Measurements from ENCODE around the gene SLC39A3.
"Not testable (repeated sequence)": the region's sequence is repeated elsewhere in the genome, so short reads cannot be mapped to it uniquely, and the experiment has no call there.

The SLC39A3 gene

GRCh38 chr19:2723747-2724146, 16.1 kb downstream of the SLC39A3 start:
- DNase-seq (ENCODE audit: low read depth in 1 of 2, low spot score in 1 of 2) = no peak

GRCh38 chr19:2723345-2723715, 16.5 kb downstream of the SLC39A3 start:
- DNase-seq (ENCODE audit: low read depth in 1 of 2, low spot score in 1 of 2) = no peak

- no peak for DNase-seq (ENCODE audit: low read depth in 1 of 2, low spot score in 1 of 2)
Measured at GRCh38 chr19:2722541-2723344, 17.1 kb downstream of the SLC39A3 start.

- DNase-seq (ENCODE audit: low read depth in 1 of 2, low spot score in 1 of 2) = no peak
Measured at GRCh38 chr19:2721570-2722540, 18.0 kb downstream of the SLC39A3 start.

GRCh38 chr19:2720777-2721569, 18.8 kb downstream of the SLC39A3 start, which contains the start of gene DIRAS1:
DIRAS1 (minus strand) TSS chr19:2721372; CDS start chr19:2717806, 3,566 bp downstream.
- DNase-seq (ENCODE audit: low read depth in 1 of 2, low spot score in 1 of 2) = no peak

GRCh38 chr19:2719920-2720776, 19.7 kb downstream of the SLC39A3 start:
- DNase-seq (ENCODE audit: low read depth in 1 of 2, low spot score in 1 of 2) = no peak

- DNase-seq (ENCODE audit: low read depth in 1 of 2, low spot score in 1 of 2) = no peak
Measured at GRCh38 chr19:2719232-2719735, 20.5 kb downstream of the SLC39A3 start.

GRCh38 chr19:2717638-2718541, 21.9 kb downstream of the SLC39A3 start:
- DNase-seq (ENCODE audit: low read depth in 1 of 2, low spot score in 1 of 2) = no peak

GRCh38 chr19:2716722-2717637, 22.8 kb downstream of the SLC39A3 start:
- DNase-seq (ENCODE audit: low read depth in 1 of 2, low spot score in 1 of 2) = no peak

- no peak for DNase-seq (ENCODE audit: low read depth in 1 of 2, low spot score in 1 of 2)
Measured at GRCh38 chr19:2716275-2716650, 23.6 kb downstream of the SLC39A3 start.

GRCh38 chr19:2715470-2716274, 24.1 kb downstream of the SLC39A3 start:
- no peak for DNase-seq (ENCODE audit: low read depth in 1 of 2, low spot score in 1 of 2)

GRCh38 chr19:2714531-2715269, 25.1 kb downstream of the SLC39A3 start:
- DNase-seq (ENCODE audit: low read depth in 1 of 2, low spot score in 1 of 2) = no peak

GRCh38 chr19:2714102-2714501, 25.7 kb downstream of the SLC39A3 start:
- not testable (repeated sequence) for DNase-seq (ENCODE audit: low read depth in 1 of 2, low spot score in 1 of 2)

GRCh38 chr19:2713170-2713569, 26.6 kb downstream of the SLC39A3 start:
- DNase-seq (ENCODE audit: low read depth in 1 of 2, low spot score in 1 of 2) = not testable (repeated sequence)

- DNase-seq (ENCODE audit: low read depth in 1 of 2, low spot score in 1 of 2) = no peak
Measured at GRCh38 chr19:2711875-2712205, 28.0 kb downstream of the SLC39A3 start.

GRCh38 chr19:2711172-2711874, 28.5 kb downstream of the SLC39A3 start:
- DNase-seq (ENCODE audit: low read depth in 1 of 2, low spot score in 1 of 2) = no peak
